Right cardiac atrium (tissue), 5 donors: ENCODE data around the gene TRMT10C. TPM values are rescaled to one million over a fixed set of nuclear protein-coding genes. Genes with fewer than 3 reads are reported as not detected.
"Not testable (repeated sequence)": the region's sequence is repeated elsewhere in the genome, so short reads cannot be mapped to it uniquely, and the experiment has no call there.

ENCODE experiments used
- ATAC-seq, 2 donors: fragments of 200-7000 bp; cut with Tn5 transposase; one replicate each; pipeline versions ENCODE4 v1.8.0 to v1.9.1; 2020; ENCODE audit warnings: moderate library complexity in 2 of 2, mild to moderate bottlenecking in 1 of 2
- DNase-seq, 3 donors: peaks; one replicate each; pipeline ENCODE4 v3.0.0-alpha.2; 2020
- H3K27ac ChIP-seq: one replicate; pipeline ENCODE4 v1.5.1; 2013; ENCODE audit warnings: mild to moderate bottlenecking, low read length, control low read depth, moderate library complexity
- H3K27me3 ChIP-seq: one replicate; pipeline ENCODE4 v1.6.1; 2013; ENCODE audit not compliant: control insufficient read depth, insufficient read depth
- H3K4me1 ChIP-seq: one replicate; pipeline ENCODE4 v1.6.1; 2013; ENCODE audit warnings: low read length; ENCODE audit not compliant: control insufficient read depth, insufficient read depth
- H3K4me3 ChIP-seq: one replicate; pipeline ENCODE4 v1.5.1; 2013; ENCODE audit warnings: low read length, control low read depth
- H3K9me3 ChIP-seq: one replicate; pipeline ENCODE4 v1.6.1; 2013; ENCODE audit warnings: low read length; ENCODE audit not compliant: control insufficient read depth
- WGBS: extraction: QIAGEN DNeasy Blood & Tissue Kit; methylation state at CpG from one replicate; pipeline ENCODE4 v1.1.7; 2013; 5-methylcytosine and 5-hydroxymethylcytosine counted together
- intact Hi-C, 4 donors: fragments of 100-400 bp; cut with DNase I; formaldehyde crosslinking; loops; one replicate each; pipeline versions ENCODE4 v1.11.0 to v1.14.0; 2022 to 2023
- polyA plus RNA-seq: library from polyadenylated mRNA; stranded (reverse); fragments of 200-250 nt; gene quantifications from one replicate; pipeline ENCODE4 v1.2.3, GENCODE V29; 2013
- total RNA-seq, 4 donors: library from RNA; stranded (reverse); fragmentation: NEBNext Ultra II Directional; extraction: Animal tissue kit (Norgen Biotek cat#: 25700); gene quantifications; one replicate each; pipeline ENCODE4 v1.2.1, GENCODE V29; 2021
- donor health status: healthy with polysubstance abuse.
- donor health status: DM: no; HTN: yes; CAD: no.
- donor health status: DM: no; HTN: no; CAD: no.
- donor health status: DM: no; HTN: yes; CAD: no; lungs with severe emphysema.
- donor health status: DM: yes; HTN: yes; CAD: no.

TRMT10C gene
- total and polyA plus RNA-seq, 5 donors, result 18.8 to 26.0 (median 20.4) TPM

GRCh38 chr3:101529816-101530685 lies 31.6 kb upstream of the TRMT10C start:
- no peaks in the 10 kb centered on the region for H3K4me1 ChIP-seq
- WGBS, result 78% methylated on average over 4 of the region's 4 CpGs
- H3K27ac ChIP-seq, result no peak overlapping the region
- H3K9me3 ChIP-seq, result peaks cover 2% of the 10 kb centered on the region
- no peaks in the 10 kb centered on the region for H3K27me3 ChIP-seq
- intact Hi-C loops, result no loop called here
- ATAC-seq (no peak), DNase-seq (no peak)
- no peak overlapping the region for H3K4me3 ChIP-seq

- intact Hi-C loops, result no loop called here
- H3K27me3 ChIP-seq, result no peaks in the 10 kb centered on the region
- peaks cover 2% of the 10 kb centered on the region for H3K9me3 ChIP-seq
- DNase-seq, result no peak
- WGBS, result 50% methylated on average over 2 of the region's 2 CpGs
- no peak for ATAC-seq
- H3K27ac ChIP-seq, result no peak overlapping the region
- H3K4me1 ChIP-seq, result no peaks in the 10 kb centered on the region
- H3K4me3 ChIP-seq, result no peak overlapping the region
These were observed 31.0 kb upstream of the TRMT10C start for GRCh38 chr3:101530686-101531047.

- Histone ChIP-seq H3K4me3 (no peak overlapping the region), H3K27me3 (no peaks in the 10 kb centered on the region), H3K4me1 (no peaks in the 10 kb centered on the region), H3K27ac (no peak overlapping the region), H3K9me3 (peaks cover 2% of the 10 kb centered on the region)
- DNase-seq (no peak), ATAC-seq (no peak)
- intact Hi-C loops, result no loop called here
- WGBS, result 37% methylated on average over 2 of the region's 2 CpGs
These were observed 30.1 kb upstream of the TRMT10C start for GRCh38 chr3:101531473-101532086.

- no peak for ATAC-seq
- Histone ChIP-seq H3K9me3 (peaks cover 2% of the 10 kb centered on the region), H3K4me1 (no peaks in the 10 kb centered on the region), H3K27me3 (no peaks in the 10 kb centered on the region), H3K27ac (no peak overlapping the region), H3K4me3 (no peak overlapping the region)
- intact Hi-C loops, result no loop called here
- DNase-seq, result no peak
- 36% methylated on average over 9 of the region's 9 CpGs for WGBS
These were observed 28.7 kb upstream of the TRMT10C start for GRCh38 chr3:101532783-101533602.

GRCh38 chr3:101533603-101533968 lies 28.1 kb upstream of the TRMT10C start:
- Histone ChIP-seq H3K27ac (no peak overlapping the region), H3K9me3 (peaks cover 2% of the 10 kb centered on the region), H3K4me3 (no peak overlapping the region), H3K4me1 (no peaks in the 10 kb centered on the region), H3K27me3 (no peaks in the 10 kb centered on the region)
- DNase-seq, result no peak
- WGBS, result 62% methylated on average over 1 of the region's 1 CpG
- ATAC-seq, result no peak
- intact Hi-C loops, result no loop called here

- Histone ChIP-seq H3K9me3 (peaks cover 2% of the 10 kb centered on the region), H3K27me3 (no peaks in the 10 kb centered on the region), H3K4me3 (no peak overlapping the region), H3K4me1 (no peaks in the 10 kb centered on the region), H3K27ac (no peak overlapping the region)
- WGBS, result 80% methylated on average over 5 of the region's 5 CpGs
- no peak for DNase-seq
- no peak for ATAC-seq
- intact Hi-C loops, result no loop called here
These were observed 26.4 kb upstream of the TRMT10C start for GRCh38 chr3:101535221-101535620.

- no peaks in the 10 kb centered on the region for H3K9me3 ChIP-seq
- intact Hi-C loops, result no loop called here
- WGBS, result 97% methylated on average over 1 of the region's 1 CpG
- no peak overlapping the region for H3K4me3 ChIP-seq
- DNase-seq, result no peak
- no peaks in the 10 kb centered on the region for H3K4me1 ChIP-seq
- H3K27me3 ChIP-seq, result no peaks in the 10 kb centered on the region
- no peak overlapping the region for H3K27ac ChIP-seq
- no peak for ATAC-seq
These were observed 25.4 kb upstream of the TRMT10C start for GRCh38 chr3:101536266-101536665.

GRCh38 chr3:101536955-101537354 lies 24.7 kb upstream of the TRMT10C start:
- ATAC-seq, DNase-seq, H3K27ac ChIP-seq, intact Hi-C loops, H3K27me3 ChIP-seq, H3K9me3 ChIP-seq, H3K4me1 ChIP-seq, H3K4me3 ChIP-seq: not testable (repeated sequence)
- 75% methylated on average over 1 of the region's 1 CpG for WGBS

GRCh38 chr3:101542957-101543356 lies 18.7 kb upstream of the TRMT10C start:
- H3K27me3 ChIP-seq, result no peaks in the 10 kb centered on the region
- intact Hi-C loops, result no loop called here
- no peaks in the 10 kb centered on the region for H3K4me1 ChIP-seq
- no peak overlapping the region for H3K4me3 ChIP-seq
- no peaks in the 10 kb centered on the region for H3K9me3 ChIP-seq
- no peak for DNase-seq
- no peak overlapping the region for H3K27ac ChIP-seq
- ATAC-seq, result no peak

GRCh38 chr3:101544161-101544850 lies 17.4 kb upstream of the TRMT10C start:
- no peak overlapping the region for H3K27ac ChIP-seq
- no peak overlapping the region for H3K4me3 ChIP-seq
- H3K4me1 ChIP-seq, result no peaks in the 10 kb centered on the region
- WGBS, result 83% methylated on average over 1 of the region's 1 CpG
- DNase-seq, result no peak
- no peaks in the 10 kb centered on the region for H3K27me3 ChIP-seq
- intact Hi-C loops, result no loop called here
- no peak for ATAC-seq
- no peaks in the 10 kb centered on the region for H3K9me3 ChIP-seq
